Panc1 (cell line): ENCODE results near the gene CUX1. TPM values are rescaled to one million over a fixed set of nuclear protein-coding genes. Genes with fewer than 3 reads are reported as not detected.
A peak's percentile ranks its signal among the peaks of the same experiment; 100 is the strongest.

ENCODE experiments used
- ATAC-seq: fragments of 200-7000 bp; cut with Tn5 transposase; 2 replicates; pipeline ENCODE4 v1.9.1; 2020; ENCODE audit warnings: mild to moderate bottlenecking, moderate library complexity
- BruUV-seq: library from RNA; stranded (reverse); fragments of 400-500 nt; replicated peaks from 2 replicates; lab custom pipeline; 2021; lab: Mats Ljungman, UMichigan
- CTCF ChIA-PET: fragments of 300-600 bp; sonication (Branson Sonifier 250); formaldehyde crosslinking; loops from one replicate; lab custom pipeline; 2022; ENCODE audit warnings: antibody characterized with exemption; lab: Charles Lee
- POLR2A ChIA-PET: fragments of 300-600 bp; sonication (Branson Sonifier 250); formaldehyde crosslinking; loops from one replicate; lab custom pipeline; 2022; ENCODE audit warnings: antibody characterized with exemption; lab: Charles Lee
- DNase-seq: peaks from one replicate; pipeline ENCODE4 v3.0.0-alpha.2; 2010; ENCODE audit warnings: low read depth, low spot score
- H3K27ac ChIP-seq: 2 replicates; pipeline ENCODE4 v1.5.1; 2011; ENCODE audit warnings: mild to moderate bottlenecking, low read length, inconsistent platforms
- H3K27me3 ChIP-seq: fragments of 200-500 bp; sonication (Bioruptor generic); 2 replicates; pipeline ENCODE4 v1.6.0; 2014; ENCODE audit warnings: low read length, inconsistent platforms; ENCODE audit not compliant: control insufficient read depth, insufficient read depth
- H3K36me3 ChIP-seq: fragments of 200-500 bp; sonication (Bioruptor generic); 2 replicates; pipeline ENCODE4 v1.5.1; 2014; ENCODE audit warnings: inconsistent platforms, mild to moderate bottlenecking, low read length, moderate library complexity; ENCODE audit not compliant: control insufficient read depth, insufficient read depth
- H3K4me1 ChIP-seq: 2 replicates; pipeline ENCODE4 v1.5.1; 2011; ENCODE audit warnings: inconsistent platforms, mild to moderate bottlenecking, low read length, moderate library complexity; ENCODE audit not compliant: control insufficient read depth, insufficient read depth
- H3K4me3 ChIP-seq, 2 experiments: 2 replicates each; pipeline ENCODE4 v1.5.1; 2011 to 2012; ENCODE audit warnings: low read depth in 2 of 2, low read length in 2 of 2, mild to moderate bottlenecking in 2 of 2, inconsistent platforms in 1 of 2, moderate library complexity in 1 of 2
- H3K9me3 ChIP-seq: fragments of 200-500 bp; sonication (Bioruptor generic); 2 replicates; pipeline ENCODE4 v1.5.1; 2014; ENCODE audit warnings: low read depth, mild to moderate bottlenecking, inconsistent platforms, low read length, moderate library complexity; ENCODE audit not compliant: control insufficient read depth, insufficient read depth
- CTCF ChIP-seq: fragments of 450-650 bp; IDR thresholded peaks from 2 replicates; pipeline ENCODE4 v1.5.1; 2017; ENCODE audit warnings: mild to moderate bottlenecking
- POLR2AphosphoS5 ChIP-seq: IDR thresholded peaks from 2 replicates; pipeline ENCODE4 v1.6.1; 2012; ENCODE audit warnings: mild to moderate bottlenecking, low read depth, low read length, moderate library complexity
- REST ChIP-seq, 2 experiments: IDR thresholded peaks; 2 replicates each; pipeline ENCODE4 v1.6.1; 2011 to 2012; ENCODE audit warnings: low read depth in 2 of 2, control low read depth in 1 of 2, low read length in 1 of 2, mild to moderate bottlenecking in 1 of 2, moderate library complexity in 1 of 2; ENCODE audit not compliant: insufficient read depth in 1 of 2
- SIN3A ChIP-seq: IDR thresholded peaks from 2 replicates; pipeline ENCODE4 v1.6.1; 2012; ENCODE audit warnings: low read depth, mild to moderate bottlenecking, low read length, moderate library complexity, borderline replicate concordance; ENCODE audit not compliant: insufficient read depth
- TCF7L2 ChIP-seq: IDR thresholded peaks from 2 replicates; pipeline ENCODE4 v1.6.1; 2011; ENCODE audit warnings: mild to moderate bottlenecking, low read depth, low read length, inconsistent platforms
- in situ Hi-C: cut with HindIII; loops from 2 replicates; pipeline ENCODE4 v1.10.0; 2016; ENCODE audit warnings: low sequenced_read_pairs, low pct_unique_long_range_greater_than_20kb
- intact Hi-C: fragments of 100-400 bp; cut with micrococcal nuclease; formaldehyde crosslinking; loops from one replicate; pipeline ENCODE4 v1.10.0; 2022; ENCODE audit not compliant: unreplicated experiment
- total RNA-seq: library from RNA; stranded (reverse); gene quantifications from one replicate; pipeline ENCODE4 v1.2.1, GENCODE V29; 2021; ENCODE audit not compliant: unreplicated experiment

The CUX1 gene
- total RNA-seq, 1 experiment from 2014 or later, result 50.9 TPM

- no peak overlapping the region for H3K27ac ChIP-seq
- DNase-seq (no peak), ATAC-seq (no peak)
- no peak overlapping the region for H3K4me3 ChIP-seq
- ChIA-PET POLR2A (no interaction called here), CTCF (no interaction called here)
- in situ Hi-C loops (no loop called here), intact Hi-C loops (no loop called here)
- H3K36me3 ChIP-seq, result no peaks in the 10 kb centered on the region
- no peaks in the 10 kb centered on the region for H3K9me3 ChIP-seq
- no peak for TF ChIP-seq REST (IDR thresholded peaks at IDR 0.05; ENCODE audit: insufficient read depth in 1 of 2, low read depth in 2 of 2, low read length in 1 of 2)
- no peak for TF ChIP-seq TCF7L2
- no peak for TF ChIP-seq POLR2AphosphoS5
- no peak for TF ChIP-seq SIN3A
- TF ChIP-seq CTCF, result no peak
- no TSS peak for BruUV-seq
- H3K4me1 ChIP-seq, result peaks cover 12% of the 10 kb centered on the region
- H3K27me3 ChIP-seq, result no peaks in the 10 kb centered on the region
Measured at GRCh38 chr7:101936223-101936610, 118.8 kb downstream of the CUX1 start.

GRCh38 chr7:101936611-101937231 lies 119.3 kb downstream of the CUX1 start:
- Histone ChIP-seq H3K4me3 (no peak overlapping the region), H3K4me1 (peaks cover 17% of the 10 kb centered on the region), H3K36me3 (no peaks in the 10 kb centered on the region), H3K27ac (no peak overlapping the region), H3K27me3 (no peaks in the 10 kb centered on the region), H3K9me3 (no peaks in the 10 kb centered on the region)
- TF ChIP-seq REST (IDR thresholded peaks at IDR 0.05; ENCODE audit: insufficient read depth in 1 of 2, low read depth in 2 of 2, low read length in 1 of 2) (no peak), TCF7L2 (no peak), SIN3A (no peak), POLR2AphosphoS5 (no peak), CTCF (no peak)
- CTCF ChIA-PET, result interaction anchor here (0.7 kb wide), 1 partner anchor 157 kb away, joined by 4 read pairs; no protein-coding TSS in a partner anchor
- no peak for DNase-seq
- ATAC-seq, result peak; percentile 26; the same call in 1 of the 2 replicates
- no TSS peak for BruUV-seq
- in situ Hi-C loops, result no loop called here
- intact Hi-C loops, result no loop called here
- POLR2A ChIA-PET, result no interaction called here
